GM12878 (cell line): ENCODE data around the gene LHFPL5. TPM values are rescaled to one million over a fixed set of nuclear protein-coding genes. Genes with fewer than 3 reads are reported as not detected.

Source experiments
- ATAC-seq: fragments of 200-7000 bp; cut with Tn5 transposase; 3 replicates; pipeline ENCODE4 v1.9.1; 2020; ENCODE audit warnings: mild to moderate bottlenecking, moderate library complexity
- BruUV-seq: library from RNA; stranded (reverse); fragments of 400-500 nt; replicated peaks from 2 replicates; lab custom pipeline; 2021; lab: Mats Ljungman, UMichigan
- CTCF ChIA-PET: fragments of 300-600 bp; sonication (Branson Sonifier 250); formaldehyde crosslinking; extraction: SDS; loops from one replicate; lab custom pipeline; 2021; ENCODE audit warnings: inconsistent platforms; lab: Yijun Ruan, JAX
- POLR2A ChIA-PET: fragments of 350-600 bp; formaldehyde crosslinking; extraction: SDS; loops from one replicate; lab custom pipeline; 2021; ENCODE audit warnings: inconsistent platforms; lab: Charles Lee
- RAD21 ChIA-PET: fragments of 300-600 bp; sonication (Branson Sonifier 250); formaldehyde crosslinking; loops from one replicate; lab custom pipeline; 2023; ENCODE audit warnings: antibody characterized with exemption; ENCODE audit not compliant: unreplicated experiment; lab: Charles Lee
- SMC1A ChIA-PET: fragments of 300-600 bp; sonication (Branson Sonifier 250); formaldehyde crosslinking; loops from one replicate; lab custom pipeline; 2023; ENCODE audit not compliant: unreplicated experiment, uncharacterized antibody; lab: Charles Lee
- DNase-seq: peaks from one replicate; pipeline ENCODE4 v3.0.0-alpha.2; 2011; ENCODE audit warnings: low read depth, low spot score
- FAIRE-seq: peaks from 3 replicates; lab custom pipeline; 2011; peaks lifted over from hg19 to GRCh38; lab: Jason Lieb, UNC
- H2AFZ ChIP-seq: 2 replicates; pipeline ENCODE4 v1.6.0; 2011; ENCODE audit warnings: low read depth, low read length, control low read depth; ENCODE audit not compliant: control insufficient read depth
- H3K27ac ChIP-seq: 2 replicates; pipeline ENCODE4 v1.5.1; 2011; ENCODE audit warnings: control low read depth; ENCODE audit not compliant: control insufficient read depth, insufficient read depth
- H3K27me3 ChIP-seq, 2 experiments: replicated peaks in 1 of 2; 2 replicates each; pipeline versions ENCODE4 v1.6.0 to v1.6.1; 2011; ENCODE audit warnings: low read length in 1 of 2; ENCODE audit not compliant: control insufficient read depth in 2 of 2, insufficient read depth in 2 of 2
- H3K36me3 ChIP-seq, 2 experiments: 2 replicates each; pipeline ENCODE4 v1.5.1; 2011; ENCODE audit warnings: low read length in 1 of 2; ENCODE audit not compliant: control insufficient read depth in 2 of 2, insufficient read depth in 2 of 2
- H3K4me1 ChIP-seq: 2 replicates; pipeline ENCODE4 v1.6.1; 2011; ENCODE audit warnings: mild to moderate bottlenecking, low read length, moderate library complexity, mixed read lengths; ENCODE audit not compliant: control insufficient read depth, insufficient read depth
- H3K4me2 ChIP-seq: 2 replicates; pipeline ENCODE4 v1.6.0; 2011; ENCODE audit warnings: control low read depth; ENCODE audit not compliant: control insufficient read depth, insufficient read depth
- H3K4me3 ChIP-seq: fragments of 200-600 bp; sonication (generic); 2 replicates; pipeline ENCODE4 v1.5.1; 2016
- H3K79me2 ChIP-seq: 2 replicates; pipeline ENCODE4 v1.6.0; 2011; ENCODE audit warnings: low read length; ENCODE audit not compliant: control insufficient read depth, insufficient read depth
- H3K9ac ChIP-seq: 2 replicates; pipeline ENCODE4 v1.8.0; 2011; ENCODE audit warnings: low read length, control low read depth, mixed read lengths; ENCODE audit not compliant: control insufficient read depth, insufficient read depth
- H3K9me3 ChIP-seq: replicated peaks from 3 replicates; pipeline ENCODE4 v1.5.1; 2011; ENCODE audit warnings: mild to moderate bottlenecking, low read length; ENCODE audit not compliant: control insufficient read depth, insufficient read depth
- H4K20me1 ChIP-seq: 2 replicates; pipeline ENCODE4 v1.6.0; 2011; ENCODE audit not compliant: control insufficient read depth, insufficient read depth
- BCLAF1 ChIP-seq: fragments of 450-650 bp; IDR thresholded peaks from 2 replicates; pipeline ENCODE4 v1.6.1; 2017; ENCODE audit warnings: antibody characterized with exemption, mild to moderate bottlenecking, moderate library complexity
- BMI1 ChIP-seq: fragments of 450-650 bp; IDR thresholded peaks from 2 replicates; pipeline ENCODE4 v1.6.1; 2016; ENCODE audit warnings: mild to moderate bottlenecking, moderate library complexity, borderline replicate concordance
- DPF2 ChIP-seq: fragments of 450-650 bp; IDR thresholded peaks from 2 replicates; pipeline ENCODE4 v1.6.1; 2017; ENCODE audit warnings: mild to moderate bottlenecking
- MLLT1 ChIP-seq: fragments of 450-650 bp; IDR thresholded peaks from 2 replicates; pipeline ENCODE4 v1.6.1; 2016; ENCODE audit warnings: mild to moderate bottlenecking
- MTA3 ChIP-seq: IDR thresholded peaks from 2 replicates; pipeline ENCODE4 v1.6.1; 2012; ENCODE audit warnings: low read length, inconsistent platforms, borderline replicate concordance
- REST ChIP-seq: IDR thresholded peaks from 2 replicates; pipeline ENCODE4 v1.6.1; 2012; ENCODE audit warnings: mild to moderate bottlenecking, low read depth, low read length
- ZBTB4 ChIP-seq: fragments of 450-650 bp; formaldehyde crosslinking; IDR thresholded peaks from 2 replicates; pipeline ENCODE4 v1.4.0; 2022; ENCODE audit warnings: mild to moderate bottlenecking, moderate library complexity
- WGBS: methylation state at CpG from one replicate; pipeline ENCODE4 v1.1.6; 2016; ENCODE audit warnings: low lambda C conversion rate; ENCODE audit not compliant: insufficient replicate concordance, insufficient coverage; ENCODE audit errors: missing lambda C conversion rate; 5-methylcytosine and 5-hydroxymethylcytosine counted together
- in situ Hi-C: fragments of 300-500 bp; cut with MboI; formaldehyde crosslinking; loops from 9 replicates; pipeline ENCODE4 v1.14.3; 2018; ENCODE audit warnings: mixed read lengths
- intact Hi-C: fragments of 100-400 bp; cut with micrococcal nuclease; formaldehyde crosslinking; loops from one replicate; pipeline ENCODE4 v1.14.2; 2022; ENCODE audit not compliant: unreplicated experiment
- polyA plus RNA-seq, 11 experiments: library from polyadenylated mRNA; depleted of rRNA in 4 of 11; unstranded in 6 of 11; stranded (reverse) in 5 of 11; fragments of >200 nt; fragmentation: Nextera tagmentation in 4 of 11; fragmentation: Illumina TruSeq in 1 of 11; extraction: Ambion mirVana in 4 of 11; extraction: Trizol in 1 of 11; gene quantifications; 1 replicate in 1 of 11; 2 replicates in 10 of 11; pipeline versions ENCODE4 v1.2.1 to v1.2.3, GENCODE V29; 2011 to 2016; ENCODE audit warnings: inconsistent platforms in 2 of 11, missing spikeins in 2 of 11, low read depth in 1 of 11
- total RNA-seq, 4 experiments: library from RNA; depleted of rRNA in 3 of 4; stranded (reverse); fragments of >200 nt in 3 of 4; fragmentation: Illumina TruSeq in 1 of 4; extraction: Trizol in 1 of 4; gene quantifications; 2 replicates each; pipeline versions ENCODE4 v1.2.1 to v1.2.3, GENCODE V29; 2013 to 2021

LHFPL5 gene
- total and polyA plus RNA-seq, 10 of the 15 experiments (the other 5 are each of a cell fraction or from before 2014, with no cell fraction given) = 0.11 TPM; not detected in 9

- no peak for TF ChIP-seq BMI1
- no peak for TF ChIP-seq MTA3
- no peak for TF ChIP-seq MLLT1
- TF ChIP-seq DPF2 = no peak
- TF ChIP-seq ZBTB4 (CRISPR knock-in tag) = no peak
These were observed 9.6 kb upstream of the LHFPL5 start (continued) for GRCh38 chr6:35795453-35796071.

- intact Hi-C loops (no loop called here), in situ Hi-C loops (no loop called here)
- Histone ChIP-seq H3K27me3 (0 out of 4 replicates have a peak, but pooled peaks cover 0 to 1% of the 10 kb centered on the region in 2 experiments), H3K9me3 (no peaks in the 10 kb centered on the region), H3K4me3 (no peak overlapping the region), H3K79me2 (no peaks in the 10 kb centered on the region), H2AFZ (no peak overlapping the region), H4K20me1 (no peaks in the 10 kb centered on the region), H3K27ac (no peak overlapping the region), H3K9ac (no peak overlapping the region)
- WGBS = 23% methylated on average over 4 of the region's 4 CpGs
- ATAC-seq = no peak
- SMC1A ChIA-PET = interaction anchor here (1.0 kb wide), 1 partner anchor 10 kb away, joined by 3 read pairs; no protein-coding TSS in a partner anchor
- POLR2A ChIA-PET = no interaction called here
- RAD21 ChIA-PET = no interaction called here
- TF ChIP-seq REST (no peak), BCLAF1 (no peak)
- TF ChIP-seq, all 136 proteins: peak for 0
- Histone ChIP-seq H3K4me2 (no peak overlapping the region), H3K4me1 (no peaks in the 10 kb centered on the region), H3K36me3 (no peaks in the 10 kb centered on the region)
- CTCF ChIA-PET = no interaction called here
- FAIRE-seq (no peak), DNase-seq (no peak)
- BruUV-seq = no TSS peak
These were observed 8.9 kb upstream of the LHFPL5 start for GRCh38 chr6:35796236-35796635.
